Cerebellar nuclear complex (tissue), 1 donor: Measurements from ENCODE around the gene SIM2.
A peak's percentile ranks its signal among the peaks of the same experiment; 100 is the strongest.

Experiments used
- DNase-seq, 2 experiments: peaks; one replicate each; lab custom pipeline; 2025; lab: John Stamatoyannopoulos, UW

SIM2 gene

GRCh38 chr21:36766511-36766910 is 67.6 kb downstream of the SIM2 start:
- no peak for DNase-seq

GRCh38 chr21:36767096-36767495 is 68.2 kb downstream of the SIM2 start:
- DNase-seq = no peak

- DNase-seq = no peak
Measured at GRCh38 chr21:36768496-36768895, 69.6 kb downstream of the SIM2 start.

- DNase-seq = peak in 1 of 2 experiments; percentile 39
Measured at GRCh38 chr21:36769051-36769839, 70.3 kb downstream of the SIM2 start.

GRCh38 chr21:36773117-36773516 is 74.2 kb downstream of the SIM2 start:
- DNase-seq = peak; percentile 51 to 64

GRCh38 chr21:36773995-36774394 is 75.1 kb downstream of the SIM2 start:
- no peak for DNase-seq

- no peak for DNase-seq
Measured at GRCh38 chr21:36776981-36777617, 78.2 kb downstream of the SIM2 start.

GRCh38 chr21:36780861-36781260 is 81.9 kb downstream of the SIM2 start:
- no peak for DNase-seq

GRCh38 chr21:36783612-36784374 is 84.9 kb downstream of the SIM2 start:
- no peak for DNase-seq

- no peak for DNase-seq
Measured at GRCh38 chr21:36784947-36785346, 86.0 kb downstream of the SIM2 start.

GRCh38 chr21:36785615-36786014 is 86.7 kb downstream of the SIM2 start:
- DNase-seq = no peak

GRCh38 chr21:36786186-36786585 is 87.3 kb downstream of the SIM2 start:
- DNase-seq = no peak

- DNase-seq = no peak
Measured at GRCh38 chr21:36788120-36788638, 89.3 kb downstream of the SIM2 start.

GRCh38 chr21:36790616-36791015 is 91.7 kb downstream of the SIM2 start:
- DNase-seq = peak in 1 of 2 experiments; percentile 33

GRCh38 chr21:36791180-36791579 is 92.3 kb downstream of the SIM2 start:
- no peak for DNase-seq

GRCh38 chr21:36791695-36792470 is 93.0 kb downstream of the SIM2 start:
- DNase-seq = peak; percentile 27 to 32

- peak in 1 of 2 experiments; percentile 50 for DNase-seq
Measured at GRCh38 chr21:36792505-36792967, 93.6 kb downstream of the SIM2 start.

- no peak for DNase-seq
Measured at GRCh38 chr21:36796070-36796469, 97.2 kb downstream of the SIM2 start.

GRCh38 chr21:36798491-36798890 is 99.6 kb downstream of the SIM2 start:
- no peak for DNase-seq
